ENCODE data around the gene RNF151. TPM values are rescaled to one million over a fixed set of nuclear protein-coding genes. Genes with fewer than 3 reads are reported as not detected.
"Not testable (repeated sequence)": the region's sequence is repeated elsewhere in the genome, so short reads cannot be mapped to it uniquely, and the experiment has no call there.

The RNF151 gene
- total RNA-seq, 1 donor from 2014 or later: not detected

DNA sequence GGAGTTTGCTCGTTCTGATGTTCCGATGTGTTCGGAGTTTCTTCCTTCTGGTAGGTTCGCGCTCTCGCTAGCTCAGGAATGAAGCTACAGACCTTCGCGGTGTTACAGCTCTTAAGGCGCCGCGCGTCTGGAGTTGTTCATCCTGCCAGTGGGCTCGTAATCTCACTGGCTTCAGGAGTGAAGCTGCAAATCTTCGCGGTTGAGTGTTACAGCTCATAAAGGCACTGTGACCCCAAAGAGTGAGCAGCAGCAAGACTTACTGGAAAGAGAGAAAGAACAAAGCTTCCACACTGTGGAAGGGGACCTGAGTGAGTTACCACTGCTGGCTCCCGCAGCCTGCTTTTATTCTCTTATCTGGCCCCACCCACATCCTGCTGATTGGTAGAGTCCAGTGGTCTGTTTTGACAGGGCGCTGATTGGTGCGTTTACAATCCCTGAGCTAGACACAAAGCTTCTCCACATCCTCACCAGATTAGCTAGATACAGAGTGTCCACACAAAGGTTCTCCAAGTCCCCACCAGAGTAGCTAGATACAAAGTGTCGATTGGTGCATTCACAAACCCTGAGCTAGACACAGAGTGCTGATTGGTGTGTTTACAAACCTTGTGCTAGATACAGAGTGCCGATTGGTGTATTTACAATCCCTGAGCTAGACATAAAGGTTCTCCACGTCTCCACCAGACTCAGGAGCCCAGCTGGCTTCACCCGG is 9.1 kb upstream of the RNF151 start:
- DNase-seq (ENCODE audit: low spot score); ATAC-seq; intact Hi-C loops (cut with DNase I): not testable (repeated sequence)

DNA sequence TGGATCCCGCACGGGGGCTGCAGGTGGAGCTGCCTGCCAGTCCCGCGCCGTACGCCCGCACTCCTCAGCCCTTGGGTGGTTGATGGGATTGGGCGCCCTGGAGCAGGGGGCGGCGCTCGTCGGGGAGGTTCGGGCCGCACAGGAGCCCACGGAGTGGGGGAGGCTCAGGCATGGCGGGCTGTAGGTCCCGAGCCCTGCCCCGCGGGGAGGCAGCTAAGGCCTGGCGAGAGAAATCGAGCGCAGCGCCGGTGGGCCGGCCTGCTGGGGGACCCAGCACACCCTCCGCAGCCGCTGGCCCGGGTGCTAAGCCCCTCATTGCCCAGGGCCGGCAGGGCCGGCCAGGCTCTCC is 8.5 kb upstream of the RNF151 start:
- intact Hi-C loops (cut with DNase I); DNase-seq (ENCODE audit: low spot score): not testable (repeated sequence)

DNA sequence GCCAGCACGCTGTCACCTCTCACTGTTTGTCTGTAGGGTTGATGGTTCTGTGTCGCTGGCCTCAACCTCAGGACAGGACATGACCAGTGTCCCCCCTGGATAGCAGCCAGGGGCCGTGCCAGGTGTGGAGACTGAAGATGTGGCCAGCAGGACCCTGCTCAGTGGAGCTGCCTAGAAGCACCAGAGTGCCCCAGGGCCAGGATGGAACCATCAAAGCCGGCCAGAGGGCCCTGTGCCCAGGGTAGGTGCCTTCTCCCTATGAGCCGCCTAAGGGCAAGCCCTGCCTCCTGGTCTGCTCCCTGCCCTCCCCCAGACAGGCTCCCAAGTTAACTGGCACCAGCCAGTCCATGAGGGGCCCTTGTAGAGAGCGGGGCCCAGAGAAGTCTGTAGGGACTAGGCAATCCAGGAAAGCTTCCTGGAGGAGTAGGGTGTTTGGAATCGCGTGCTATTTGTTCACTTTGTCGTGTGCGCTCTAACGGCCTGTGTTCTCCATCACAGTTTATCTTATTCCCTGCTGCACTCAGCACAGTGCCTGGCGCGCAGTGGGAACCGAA is 7.9 kb upstream of the RNF151 start:
- ATAC-seq (peak; percentile 20), DNase-seq (ENCODE audit: low spot score) (no peak)
- intact Hi-C loops (cut with DNase I): no loop called here

More for the DNA sequence above, 8.5 kb upstream of the RNF151 start:
- not testable (repeated sequence) for ATAC-seq

DNA sequence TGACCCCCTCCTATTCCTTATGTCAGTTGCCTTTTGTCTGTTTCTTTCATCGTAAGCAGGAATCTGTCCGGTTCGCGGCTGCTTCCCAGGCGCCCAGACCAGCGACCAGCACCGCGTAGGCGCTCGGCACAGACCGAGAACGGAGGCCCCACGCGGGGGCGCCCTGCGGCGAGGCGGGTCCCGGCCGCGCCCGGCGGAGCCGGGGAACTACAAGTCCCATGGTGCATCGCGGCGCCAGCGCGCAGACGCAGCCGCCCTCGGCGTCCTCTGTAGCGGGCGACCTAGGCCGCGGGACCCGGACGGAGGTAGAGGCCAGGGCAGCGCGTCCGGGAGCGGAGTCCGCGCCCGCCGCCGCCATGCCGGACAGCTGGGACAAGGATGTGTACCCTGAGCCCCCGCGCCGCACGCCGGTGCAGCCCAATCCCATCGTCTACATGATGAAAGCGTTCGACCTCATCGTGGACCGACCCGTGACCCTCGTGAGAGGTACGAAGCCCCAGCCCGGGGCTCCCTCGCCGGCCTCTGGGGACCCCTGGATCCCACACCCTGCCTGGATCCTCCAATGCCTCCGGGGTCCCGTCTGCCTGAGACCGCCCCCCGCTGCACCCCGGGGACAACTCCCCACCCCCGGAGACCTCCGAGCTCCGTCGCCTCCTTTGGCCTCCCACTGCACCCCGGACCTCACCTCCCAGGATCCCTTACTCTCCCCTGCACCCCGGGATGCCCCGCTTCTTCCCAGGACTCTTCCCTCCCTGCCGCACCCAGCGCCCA is 7.2 kb upstream of the RNF151 start, which contains the start of gene NDUFB10:
TSS of gene NDUFB10 (plus strand) at position 270 of the 771 bp plus-strand sequence. CDS start at position 357, 87 bp downstream.
- intact Hi-C loops (cut with DNase I): loop anchor here (2.0 kb wide), 1 partner anchor 19 kb away; no protein-coding TSS in a partner anchor

DNA sequence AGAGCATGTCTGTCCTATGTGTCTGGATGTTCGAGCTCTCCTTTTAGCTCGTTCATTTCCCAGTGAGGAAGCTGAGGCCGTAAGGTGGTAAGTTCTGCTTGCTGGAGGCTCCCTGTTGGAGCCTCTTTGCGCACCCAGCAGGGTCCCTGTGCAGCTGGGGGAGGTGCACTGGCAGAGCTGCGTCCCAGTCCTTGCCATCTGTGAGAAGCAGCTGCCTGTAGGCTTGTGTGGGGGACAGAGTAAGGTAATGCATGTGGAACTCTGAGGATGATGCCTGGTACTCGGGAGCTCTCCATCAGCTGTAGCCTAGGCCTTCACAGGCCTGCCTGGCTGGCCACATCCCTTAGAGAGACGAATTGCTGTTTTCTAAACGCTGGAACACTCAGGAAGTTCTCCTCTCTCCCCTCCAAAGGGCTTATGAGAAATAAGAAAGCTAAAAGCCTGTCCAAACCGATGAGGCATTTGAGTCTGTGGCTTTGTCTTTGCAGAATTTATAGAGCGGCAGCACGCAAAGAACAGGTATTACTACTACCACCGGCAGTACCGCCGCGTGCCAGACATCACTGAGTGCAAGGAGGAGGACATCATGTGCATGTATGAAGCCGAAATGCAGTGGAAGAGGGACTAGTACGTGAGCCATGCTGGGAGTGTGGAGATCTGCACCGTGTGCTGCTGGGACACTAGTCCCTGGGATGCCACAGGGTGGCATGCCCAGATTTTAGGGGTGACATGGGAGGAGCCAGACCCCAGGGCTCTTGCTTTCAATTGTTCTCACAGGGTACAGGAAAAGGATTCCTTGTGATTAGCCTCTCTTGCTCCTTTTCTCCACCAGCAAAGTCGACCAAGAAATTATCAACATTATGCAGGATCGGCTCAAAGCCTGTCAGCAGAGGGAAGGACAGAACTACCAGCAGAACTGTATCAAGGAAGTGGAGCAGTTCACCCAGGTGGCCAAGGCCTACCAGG is 5.7 kb upstream of the RNF151 start:
- intact Hi-C loops (cut with DNase I): loop anchor here (2.0 kb wide), 1 partner anchor 18 kb away; no protein-coding TSS in a partner anchor
- DNase-seq (ENCODE audit: low spot score) (no peak), ATAC-seq (no peak)

More for the DNA sequence above, 7.2 kb upstream of the RNF151 start, which contains the start of gene NDUFB10:
- peak; percentile 94 for ATAC-seq
- peak; percentile 95 for DNase-seq (ENCODE audit: low spot score)

DNA sequence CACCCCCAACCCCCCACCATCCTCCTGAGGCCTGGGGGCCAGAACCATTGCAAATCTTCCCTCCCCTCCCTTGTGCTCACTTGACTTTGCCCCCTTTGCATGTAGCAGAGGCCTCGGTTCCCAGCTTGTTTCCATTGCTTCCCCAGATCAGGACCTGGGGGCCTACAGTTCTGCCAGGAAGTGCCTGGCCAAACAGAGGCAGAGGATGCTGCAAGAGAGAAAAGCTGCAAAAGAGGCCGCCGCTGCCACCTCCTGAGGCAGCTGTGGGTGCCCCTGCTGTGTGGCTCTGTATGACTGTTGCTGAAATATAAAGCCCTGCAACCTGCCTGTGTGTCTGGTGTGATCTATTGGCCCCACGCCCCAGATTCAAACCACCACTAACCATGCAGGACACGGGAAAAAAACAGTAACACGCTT is 5.0 kb upstream of the RNF151 start:
- ATAC-seq: no peak
- intact Hi-C loops (cut with DNase I): loop anchor here (2.0 kb wide), 1 partner anchor 17 kb away; no protein-coding TSS in a partner anchor
- DNase-seq (ENCODE audit: low spot score): no peak

DNA sequence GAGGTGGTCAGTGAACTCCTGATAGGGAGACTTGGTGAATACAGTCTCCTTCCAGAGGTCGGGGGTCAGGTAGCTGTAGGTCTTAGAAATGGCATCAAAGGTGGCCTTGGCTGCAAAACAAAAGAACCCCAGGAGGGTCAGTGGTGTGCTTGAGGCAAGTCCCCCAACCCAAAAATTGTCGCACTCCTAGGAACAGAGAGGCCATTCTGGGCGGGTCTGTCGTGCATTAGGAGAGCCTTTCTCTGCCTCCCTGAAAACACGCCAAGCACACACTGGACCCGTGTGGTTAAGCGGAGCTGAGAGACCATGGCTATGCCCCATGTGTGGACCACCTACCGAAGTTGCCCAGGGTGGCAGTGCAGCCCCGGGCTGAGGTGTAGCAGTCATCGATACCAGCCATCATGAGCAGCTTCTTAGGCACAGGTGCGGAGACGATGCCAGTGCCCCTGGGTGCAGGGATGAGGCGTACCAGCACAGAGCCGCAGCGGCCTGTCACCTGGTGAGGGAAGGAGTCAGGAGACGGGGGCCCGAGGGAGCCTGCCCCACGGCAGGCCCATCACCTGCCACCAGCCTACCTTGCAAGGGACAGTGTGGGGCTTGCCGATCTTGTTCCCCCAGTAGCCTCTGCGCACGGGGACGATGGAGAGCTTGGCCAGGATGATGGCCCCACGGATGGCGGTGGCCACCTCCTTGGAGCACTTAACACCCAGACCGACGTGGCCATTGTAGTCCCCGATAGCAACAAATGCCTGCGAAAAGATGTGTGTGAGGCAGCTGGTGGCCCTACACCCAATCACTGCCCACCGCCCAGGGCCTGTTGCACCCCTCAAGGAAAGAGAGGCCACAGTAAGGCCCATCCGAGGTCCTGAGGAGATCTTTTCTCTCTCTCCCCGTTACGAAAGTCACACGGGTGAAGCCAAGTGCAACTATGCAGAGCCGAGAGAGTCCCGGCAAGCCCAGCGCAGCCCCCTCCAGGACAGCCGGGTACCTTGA is 4.2 kb upstream of the RNF151 start:
- DNase-seq (ENCODE audit: low spot score); ATAC-seq; intact Hi-C loops (cut with DNase I): not testable (repeated sequence)

DNA sequence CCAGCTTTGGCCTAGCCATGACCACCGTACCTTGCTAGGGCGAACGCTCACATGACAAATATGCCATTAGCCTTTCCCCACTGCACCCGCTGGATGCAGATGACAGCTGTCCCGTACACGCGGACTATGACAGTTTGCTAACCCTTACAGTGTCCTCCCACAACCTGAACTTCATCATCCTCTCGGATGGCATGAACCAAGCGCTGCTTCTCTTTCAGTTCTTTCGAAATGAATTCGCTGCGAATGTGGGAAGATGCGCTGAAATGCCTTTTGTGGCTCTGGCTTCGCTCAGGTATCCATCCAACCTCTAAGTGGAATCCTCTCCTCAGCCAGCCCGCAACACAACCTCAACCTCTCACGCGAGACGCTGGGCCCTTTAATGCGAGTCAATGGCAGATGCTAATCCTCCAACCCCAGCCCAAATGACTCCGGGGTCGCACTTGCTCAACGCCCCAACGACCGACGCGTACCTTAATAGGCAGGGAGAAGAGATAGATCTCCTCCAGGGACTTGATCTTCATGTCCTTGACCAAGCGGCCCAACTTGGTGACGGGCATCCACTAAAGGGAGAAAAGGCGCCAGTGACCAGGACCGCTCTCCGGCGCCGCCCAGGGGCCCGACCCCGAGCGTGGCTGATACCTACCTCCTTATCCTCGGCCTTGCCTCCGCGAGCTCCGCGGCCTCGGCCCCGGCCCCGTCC is 2.7 kb upstream of the RNF151 start:
- intact Hi-C loops (cut with DNase I): no loop called here
- DNase-seq (ENCODE audit: low spot score) (no peak), ATAC-seq (no peak)

DNA sequence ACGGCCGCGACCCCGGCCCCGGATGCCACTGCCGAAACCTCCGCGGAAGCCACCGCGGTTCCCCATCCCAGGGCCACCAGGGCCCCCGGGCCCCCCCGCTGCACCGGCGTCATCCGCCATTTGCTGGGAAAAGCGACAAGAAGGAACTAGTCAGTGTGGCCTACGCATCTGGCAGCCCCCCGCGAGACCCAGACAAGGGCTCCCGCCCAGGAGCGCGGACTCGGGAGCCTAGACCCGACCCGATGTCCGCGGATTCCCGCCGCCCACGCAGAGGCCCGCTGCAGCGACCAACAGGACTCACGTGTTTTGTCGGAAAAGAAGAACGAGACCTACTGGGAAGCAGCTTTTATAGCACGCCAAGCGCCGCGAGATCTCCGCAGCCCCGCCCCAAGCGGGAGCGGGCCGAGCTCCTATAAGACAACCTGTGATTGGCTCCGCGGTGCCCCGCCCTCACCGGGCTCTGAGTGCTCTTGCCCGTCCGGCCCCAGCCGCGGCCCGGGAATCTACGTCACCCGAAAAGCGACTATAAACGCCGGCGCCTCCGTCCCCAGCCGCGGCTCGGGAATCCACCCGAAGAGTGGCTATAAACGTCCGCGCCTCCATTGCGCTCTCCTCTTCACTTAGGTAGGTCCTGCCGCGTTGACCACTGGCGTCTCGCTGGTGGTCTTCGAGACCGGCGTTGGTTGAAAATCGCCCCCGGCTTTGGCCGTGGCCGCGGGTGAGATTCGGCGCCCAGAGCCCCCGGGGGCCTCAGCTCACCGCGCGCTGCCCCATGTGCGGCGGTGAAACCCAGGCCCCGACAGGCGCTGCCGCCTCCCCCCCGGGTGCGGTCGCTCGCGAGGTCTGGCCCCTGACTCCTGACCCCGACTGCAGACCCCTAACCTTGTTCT is 1.9 kb upstream of the RNF151 start, which contains the start of gene RPS2:
TSS of gene RPS2 (minus strand) at position 321 of the 890 bp plus-strand sequence. CDS start at position 120, 201 bp downstream.
- intact Hi-C loops (cut with DNase I): no loop called here
- ATAC-seq (peak; percentile 98), DNase-seq (ENCODE audit: low spot score) (peak; percentile 100)

DNA sequence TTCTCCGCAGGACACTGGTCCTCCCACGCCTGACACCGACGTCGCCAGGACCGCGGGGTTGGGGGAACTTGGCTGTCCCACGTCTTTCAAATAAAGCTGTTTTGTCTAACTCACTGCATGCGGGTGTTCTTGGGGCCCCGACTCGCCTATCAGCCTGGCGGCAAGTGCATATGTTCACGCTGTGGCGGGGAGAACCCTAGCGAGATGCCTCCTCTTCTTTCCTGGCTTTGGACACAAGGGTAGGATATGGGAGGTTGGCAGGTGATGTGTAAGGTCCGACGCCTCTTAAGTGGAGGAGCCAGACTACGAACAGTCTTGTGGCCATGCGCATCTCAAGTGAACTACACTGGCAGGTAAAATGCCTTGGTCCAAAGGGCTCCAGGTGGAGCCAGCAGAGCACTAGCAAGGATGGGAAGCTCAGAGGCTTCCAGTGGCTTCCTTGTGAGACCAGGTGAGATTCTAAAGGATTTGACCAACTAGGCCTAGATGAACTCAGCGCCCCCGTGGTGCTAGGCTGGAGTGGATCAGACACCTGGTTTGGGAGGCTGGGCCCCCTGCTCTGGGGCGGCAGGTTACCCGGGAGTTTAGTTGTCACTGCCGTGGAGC is 1.2 kb upstream of the RNF151 start:
- intact Hi-C loops (cut with DNase I): no loop called here
- ATAC-seq (no peak), DNase-seq (ENCODE audit: low spot score) (no peak)

DNA sequence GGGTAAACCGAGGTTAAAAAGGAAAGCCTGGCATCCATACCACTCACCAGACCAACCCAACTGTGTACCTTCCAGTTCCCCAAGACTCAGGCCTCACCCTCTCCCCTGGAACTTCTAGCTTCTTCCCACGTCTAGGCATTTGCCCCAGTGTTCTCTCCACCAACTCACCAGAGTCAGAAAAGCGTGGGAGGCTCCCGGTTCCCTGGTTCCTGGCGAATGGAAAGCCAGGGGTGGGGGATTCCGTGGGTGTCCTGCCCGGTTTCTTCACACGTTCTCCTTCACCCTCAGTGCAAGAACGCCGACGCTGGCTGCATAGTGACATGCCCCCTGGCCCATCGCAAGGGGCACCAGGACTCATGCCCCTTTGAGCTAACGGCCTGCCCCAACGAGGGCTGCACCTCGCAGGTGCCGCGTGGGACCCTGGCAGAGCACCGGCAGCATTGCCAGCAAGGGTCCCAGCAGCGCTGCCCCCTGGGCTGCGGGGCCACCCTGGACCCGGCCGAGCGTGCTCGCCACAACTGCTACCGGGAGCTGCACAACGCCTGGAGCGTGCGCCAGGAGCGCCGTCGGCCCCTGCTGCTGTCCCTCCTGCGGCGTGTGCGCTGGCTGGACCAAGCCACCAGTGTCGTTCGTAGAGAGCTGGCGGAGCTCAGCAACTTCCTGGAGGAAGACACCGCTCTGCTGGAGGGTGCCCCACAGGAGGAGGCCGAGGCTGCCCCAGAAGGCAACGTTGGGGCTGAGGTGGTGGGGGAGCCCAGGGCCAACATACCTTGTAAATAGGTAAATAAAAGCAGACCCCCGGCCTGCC is 1.7 kb downstream of the RNF151 start:
- intact Hi-C loops (cut with DNase I): no loop called here
- ATAC-seq (no peak), DNase-seq (ENCODE audit: low spot score) (no peak)

DNA sequence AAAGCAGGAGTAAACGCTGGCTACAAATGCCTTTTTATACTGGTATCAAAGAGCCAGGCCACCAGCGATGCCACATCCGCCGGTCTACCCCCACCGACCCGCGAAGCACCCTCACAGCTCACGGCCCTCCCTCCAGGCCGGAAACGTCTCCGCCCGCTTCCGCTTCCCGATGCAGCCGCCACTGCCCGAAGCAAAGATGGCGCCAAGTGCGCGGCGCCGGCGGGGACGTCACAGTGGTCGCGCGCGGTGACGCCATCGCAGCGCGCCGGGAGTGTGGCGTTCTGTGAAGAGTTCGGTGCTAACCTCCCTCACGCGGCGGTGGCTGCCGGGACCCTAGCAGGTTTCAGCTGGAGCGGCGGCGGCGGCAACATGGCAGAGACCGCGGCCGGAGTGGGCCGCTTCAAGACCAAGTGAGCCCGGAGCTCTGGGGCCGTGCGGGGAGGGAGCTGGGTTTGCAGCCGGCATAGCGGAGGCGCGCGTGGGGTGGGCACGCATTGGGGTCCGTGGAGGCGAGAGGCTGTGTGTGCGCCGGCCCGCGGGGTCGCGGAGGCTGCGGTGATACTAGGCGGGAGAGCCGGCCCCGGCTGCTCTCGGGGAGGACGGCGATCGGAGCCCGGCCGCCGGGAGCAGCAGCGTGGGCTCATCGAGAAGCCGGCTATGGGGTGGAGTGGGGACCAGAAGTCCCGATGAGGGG is 5.3 kb downstream of the RNF151 start, which contains the start of gene TBL3:
TSS of gene TBL3 (plus strand) at position 258 of the 694 bp plus-strand sequence. CDS start at position 370, 112 bp downstream.
- intact Hi-C loops (cut with DNase I): no loop called here
- DNase-seq (ENCODE audit: low spot score) (peak; percentile 95), ATAC-seq (peak; percentile 95)

DNA sequence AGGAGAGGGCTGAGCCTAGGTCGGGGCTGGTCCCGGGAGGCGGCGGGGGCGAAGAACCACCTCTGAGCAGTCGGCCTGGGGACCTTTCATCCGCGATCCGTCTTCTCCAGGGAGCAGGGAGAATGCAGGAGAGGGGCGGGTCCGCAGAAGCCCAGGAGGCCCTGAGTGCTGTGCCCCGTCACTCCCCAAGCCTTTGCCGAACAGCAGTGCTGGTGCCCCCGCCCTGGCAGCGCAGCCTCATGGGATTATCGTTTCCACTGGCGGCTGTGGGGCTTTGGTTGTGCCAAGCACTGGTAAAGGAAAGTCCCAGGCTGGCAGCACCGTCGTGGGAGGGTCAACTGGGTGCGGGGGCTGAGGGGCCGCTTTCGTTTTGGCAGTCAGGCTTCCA is 5.8 kb downstream of the RNF151 start:
- DNase-seq (ENCODE audit: low spot score) (no peak), ATAC-seq (no peak)
- intact Hi-C loops (cut with DNase I): no loop called here

Measured in sciatic nerve (tissue), 2 donors.